ENCODE results near the gene ACADS. TPM values are rescaled to one million over a fixed set of nuclear protein-coding genes. Genes with fewer than 3 reads are reported as not detected.

Gene ACADS
- total RNA-seq, 1 experiment from 2014 or later: 12.5 TPM

DNA sequence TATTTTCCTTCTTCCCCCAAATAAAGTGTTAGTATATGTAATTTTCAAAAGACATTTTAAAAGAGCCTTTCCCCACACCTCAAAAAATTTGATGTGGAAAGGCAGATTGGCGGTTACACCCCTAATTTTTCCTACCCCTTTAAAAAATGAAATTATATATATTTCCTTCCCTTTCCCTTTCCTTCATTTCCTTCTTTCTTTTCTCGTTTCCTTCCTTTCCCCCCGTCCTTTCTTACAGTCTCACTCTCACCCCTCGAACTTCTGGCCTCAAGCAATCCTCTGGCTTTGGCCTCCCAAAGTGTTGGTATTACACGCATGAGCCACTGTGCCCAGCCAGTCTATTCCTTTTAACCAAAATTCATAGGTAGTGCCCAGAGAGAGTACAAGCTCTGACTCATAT is 19.6 kb upstream of the ACADS start:
- Mint-ChIP-seq H3K27ac (ENCODE audit: unreplicated experiment) (no peak overlapping the region), H3K27me3 (ENCODE audit: insufficient read depth, unreplicated experiment) (no peaks in the 10 kb centered on the region), H3K4me1 (ENCODE audit: low read depth, unreplicated experiment) (peaks cover 7% of the 10 kb centered on the region), H3K36me3 (ENCODE audit: insufficient read depth, unreplicated experiment) (peaks cover 17% of the 10 kb centered on the region), H3K9me3 (ENCODE audit: unreplicated experiment) (no peaks in the 10 kb centered on the region), H3K4me3 (ENCODE audit: unreplicated experiment) (no peak overlapping the region)
- Histone ChIP-seq H3K9me3 (no peaks in the 10 kb centered on the region), H3K4me1 (peaks cover 5% of the 10 kb centered on the region; the same call in 1 of the 2 replicates), H3K4me3 (ENCODE audit: low read depth, low read length) (no peak overlapping the region), H3K36me3 (ENCODE audit: control insufficient read depth, insufficient read depth, low read length) (0 out of 2 replicates have a peak, but pooled peaks cover 1% of the 10 kb centered on the region), H3K27me3 (replicated peaks; ENCODE audit: control insufficient read depth, insufficient read depth, low read length) (no peaks in the 10 kb centered on the region)
- CTCF ChIA-PET: no interaction called here
- DNase-seq: no peak
- intact Hi-C loops (cut with micrococcal nuclease; ENCODE audit: unreplicated experiment): no loop called here
- POLR2A ChIA-PET: no interaction called here
- TF ChIP-seq, protein P1, sequence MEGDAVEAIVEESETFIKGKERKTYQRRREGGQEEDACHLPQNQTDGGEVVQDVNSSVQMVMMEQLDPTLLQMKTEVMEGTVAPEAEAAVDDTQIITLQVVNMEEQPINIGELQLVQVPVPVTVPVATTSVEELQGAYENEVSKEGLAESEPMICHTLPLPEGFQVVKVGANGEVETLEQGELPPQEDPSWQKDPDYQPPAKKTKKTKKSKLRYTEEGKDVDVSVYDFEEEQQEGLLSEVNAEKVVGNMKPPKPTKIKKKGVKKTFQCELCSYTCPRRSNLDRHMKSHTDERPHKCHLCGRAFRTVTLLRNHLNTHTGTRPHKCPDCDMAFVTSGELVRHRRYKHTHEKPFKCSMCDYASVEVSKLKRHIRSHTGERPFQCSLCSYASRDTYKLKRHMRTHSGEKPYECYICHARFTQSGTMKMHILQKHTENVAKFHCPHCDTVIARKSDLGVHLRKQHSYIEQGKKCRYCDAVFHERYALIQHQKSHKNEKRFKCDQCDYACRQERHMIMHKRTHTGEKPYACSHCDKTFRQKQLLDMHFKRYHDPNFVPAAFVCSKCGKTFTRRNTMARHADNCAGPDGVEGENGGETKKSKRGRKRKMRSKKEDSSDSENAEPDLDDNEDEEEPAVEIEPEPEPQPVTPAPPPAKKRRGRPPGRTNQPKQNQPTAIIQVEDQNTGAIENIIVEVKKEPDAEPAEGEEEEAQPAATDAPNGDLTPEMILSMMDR (IDR thresholded peaks at IDR 0.05; ENCODE audit: insufficient read depth in 1 of 2, low read depth in 1 of 2, low read length in 1 of 2, severe bottlenecking in 1 of 2, unreplicated experiment in 1 of 2): no peak
- BruUV-seq (replicated peaks): no TSS peak

DNA sequence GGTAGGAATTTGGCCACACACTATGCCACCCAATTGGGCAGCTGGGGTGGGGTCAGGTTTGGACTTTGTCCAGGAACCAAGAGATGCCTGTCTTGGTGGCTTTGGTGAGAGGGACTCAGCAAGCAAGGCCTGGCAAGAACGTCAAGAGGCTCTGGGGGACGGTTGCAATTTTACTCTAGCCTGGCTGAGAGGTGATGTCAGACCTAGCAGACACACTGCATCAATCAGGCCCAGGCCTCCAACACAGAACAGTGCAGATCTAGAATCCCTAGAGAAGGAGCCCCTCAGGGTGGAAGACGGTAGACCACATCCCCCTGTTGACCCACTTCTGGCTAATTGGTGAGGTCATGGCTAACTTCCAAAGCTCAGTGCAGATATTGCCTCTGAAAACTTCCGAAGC is 17.0 kb upstream of the ACADS start:
- Histone ChIP-seq H3K4me3 (ENCODE audit: low read depth, low read length) (no peak overlapping the region), H3K9me3 (no peaks in the 10 kb centered on the region), H3K4me1 (peaks cover 9% of the 10 kb centered on the region), H3K27me3 (replicated peaks; ENCODE audit: control insufficient read depth, insufficient read depth, low read length) (no peaks in the 10 kb centered on the region), H3K36me3 (ENCODE audit: control insufficient read depth, insufficient read depth, low read length) (no peaks in the 10 kb centered on the region)
- Mint-ChIP-seq H3K27ac (ENCODE audit: unreplicated experiment) (no peak overlapping the region), H3K4me1 (ENCODE audit: low read depth, unreplicated experiment) (peaks cover 8% of the 10 kb centered on the region), H3K36me3 (ENCODE audit: insufficient read depth, unreplicated experiment) (peaks cover 16% of the 10 kb centered on the region), H3K27me3 (ENCODE audit: insufficient read depth, unreplicated experiment) (no peaks in the 10 kb centered on the region), H3K4me3 (ENCODE audit: unreplicated experiment) (no peak overlapping the region), H3K9me3 (ENCODE audit: unreplicated experiment) (no peaks in the 10 kb centered on the region)
- ChIA-PET POLR2A (no interaction called here), CTCF (no interaction called here)
- TF ChIP-seq, protein P1 (IDR thresholded peaks at IDR 0.05; ENCODE audit: insufficient read depth in 1 of 2, low read depth in 1 of 2, low read length in 1 of 2, severe bottlenecking in 1 of 2, unreplicated experiment in 1 of 2): no peak
- no peak for DNase-seq
- no TSS peak for BruUV-seq (replicated peaks)
- intact Hi-C loops (cut with micrococcal nuclease; ENCODE audit: unreplicated experiment): no loop called here

DNA sequence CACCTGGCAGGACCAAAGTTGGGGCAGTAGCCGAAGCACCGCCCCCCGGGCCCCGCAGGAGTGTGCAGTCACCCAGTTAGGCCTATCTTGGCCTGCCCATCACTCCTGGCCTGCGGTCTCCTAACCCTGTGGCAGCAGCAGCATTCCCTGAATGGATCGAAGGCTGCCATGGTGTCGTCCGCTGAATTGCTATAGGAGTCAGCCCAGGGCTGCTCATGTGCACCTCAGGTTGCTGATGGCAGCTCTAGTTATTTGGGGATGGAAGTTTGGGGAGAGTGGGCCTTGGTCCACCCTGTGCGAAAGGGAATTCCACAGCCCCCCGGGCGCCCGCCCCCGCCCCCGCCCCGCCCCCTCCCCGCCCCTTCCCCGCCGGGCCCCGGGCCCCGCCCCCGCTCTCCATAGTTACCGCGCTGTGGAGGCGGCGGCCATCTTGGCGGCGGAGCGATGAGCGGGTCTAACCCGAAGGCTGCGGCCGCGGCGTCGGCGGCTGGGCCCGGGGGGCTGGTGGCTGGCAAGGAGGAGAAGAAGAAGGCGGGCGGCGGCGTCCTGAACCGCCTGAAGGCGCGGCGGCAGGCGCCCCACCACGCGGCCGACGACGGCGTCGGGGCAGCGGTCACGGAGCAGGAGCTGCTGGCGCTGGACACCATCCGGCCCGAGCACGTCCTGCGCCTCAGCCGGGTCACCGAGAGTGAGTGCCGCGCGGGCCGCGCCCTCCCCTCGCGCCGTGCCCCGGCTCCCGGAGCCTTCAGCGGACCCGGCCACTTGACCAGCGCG is 15.4 kb upstream of the ACADS start, which contains the start of gene UNC119B:
UNC119B (plus strand) TSS at position 428 of the 774 bp plus-strand sequence; CDS start at position 445, 17 bp downstream.
- Histone ChIP-seq H3K9me3 (no peaks in the 10 kb centered on the region), H3K36me3 (ENCODE audit: control insufficient read depth, insufficient read depth, low read length) (no peaks in the 10 kb centered on the region; the same call in 1 of the 2 replicates), H3K27me3 (replicated peaks; ENCODE audit: control insufficient read depth, insufficient read depth, low read length) (no peaks in the 10 kb centered on the region), H3K4me1 (peaks cover 9% of the 10 kb centered on the region), H3K4me3 (ENCODE audit: low read depth, low read length) (peak within 1 kb of the TSS; percentile 70)
- peaks cover 12% of the 10 kb centered on the region for H3K4me1 Mint-ChIP-seq (ENCODE audit: low read depth, unreplicated experiment)
- BruUV-seq (replicated peaks): no TSS peak
- TF ChIP-seq, protein P1 (IDR thresholded peaks at IDR 0.05; ENCODE audit: insufficient read depth in 1 of 2, low read depth in 1 of 2, low read length in 1 of 2, severe bottlenecking in 1 of 2, unreplicated experiment in 1 of 2): no peak
- peaks cover 32% of the 10 kb centered on the region for H3K36me3 Mint-ChIP-seq (ENCODE audit: insufficient read depth, unreplicated experiment)
- ChIA-PET POLR2A (interaction anchor here (0.6 to 0.8 kb wide), 5 partner anchors 14 to 528 kb away, joined by 3 to 19 read pairs (median 7); partner anchors contain the start of gene DYNLL1), CTCF (interaction anchor here (0.5 to 0.9 kb wide), 4 partner anchors 18 to 125 kb away, joined by 3 to 9 read pairs (median 4); partner anchors contain the start of gene CABP1)
- no peaks in the 10 kb centered on the region for H3K27me3 Mint-ChIP-seq (ENCODE audit: insufficient read depth, unreplicated experiment)
- H3K9me3 Mint-ChIP-seq (ENCODE audit: unreplicated experiment): no peaks in the 10 kb centered on the region
- intact Hi-C loops (cut with micrococcal nuclease; ENCODE audit: unreplicated experiment): no loop called here
- peak within 1 kb of the TSS; percentile 80 for H3K4me3 Mint-ChIP-seq (ENCODE audit: unreplicated experiment)
- DNase-seq: peak; percentile 61 to 82
- peak within 1 kb of the TSS; percentile 45 for H3K27ac Mint-ChIP-seq (ENCODE audit: unreplicated experiment)

Data from Caco-2 (cell line).